Uterus (tissue), 2 donors: ENCODE data around the gene MACO1.

Experiments used
- CTCF ChIP-seq, 4 experiments: fragments of 200-600 bp in 2 of 4; fragments of 450-650 bp in 2 of 4; sonication (generic) in 2 of 4; IDR thresholded peaks; one replicate each; pipeline ENCODE4 v1.5.1; 2016 to 2019; ENCODE audit warnings: antibody characterized with exemption in 4 of 4, mild to moderate bottlenecking in 2 of 4, moderate library complexity in 1 of 4
- POLR2A ChIP-seq, 2 donors: fragments of 450-650 bp; IDR thresholded peaks; one replicate each; pipeline ENCODE4 v1.6.1; 2016; ENCODE audit warnings: antibody characterized with exemption in 2 of 2, mild to moderate bottlenecking in 1 of 2, moderate library complexity in 1 of 2

GRCh38 chr1:25435397-25436108 is 4.9 kb downstream of the MACO1 start:
- TF ChIP-seq CTCF (IDR thresholded peaks at IDR 0.05): no peak
- TF ChIP-seq POLR2A (IDR thresholded peaks at IDR 0.05): no peak
